WI38 (cell line): ENCODE data around the gene INA.
A peak's percentile ranks its signal among the peaks of the same experiment; 100 is the strongest.
"Not testable (repeated sequence)": the region's sequence is repeated elsewhere in the genome, so short reads cannot be mapped to it uniquely, and the experiment has no call there.

Experiments
- H3K4me3 ChIP-seq: 2 replicates; pipeline ENCODE4 v1.5.1; 2011; ENCODE audit warnings: low read depth, mild to moderate bottlenecking, control low read depth, low read length
- CTCF ChIP-seq: IDR thresholded peaks from 2 replicates; pipeline ENCODE4 v1.5.1; 2012; ENCODE audit warnings: low read depth, mild to moderate bottlenecking, control low read depth, low read length

The INA gene

GRCh38 chr10:103238506-103239252, 38.3 kb upstream of the INA start:
- no peak overlapping the region for H3K4me3 ChIP-seq
- TF ChIP-seq CTCF: peak; percentile 54

GRCh38 chr10:103241262-103242011, 35.5 kb upstream of the INA start:
- no peak for TF ChIP-seq CTCF
- H3K4me3 ChIP-seq: no peak overlapping the region

GRCh38 chr10:103244666-103245271, 32.2 kb upstream of the INA start:
- no peak overlapping the region for H3K4me3 ChIP-seq
- TF ChIP-seq CTCF: peak; percentile 83

- H3K4me3 ChIP-seq: not testable (repeated sequence)
Observed at GRCh38 chr10:103245587-103245986, 31.4 kb upstream of the INA start, which contains the start of gene RPEL1. Gene RPEL1 (plus strand): TSS chr10:103245887. CDS start chr10:103245997, 110 bp downstream.

GRCh38 chr10:103246324-103246723, 30.6 kb upstream of the INA start:
- H3K4me3 ChIP-seq: no peak overlapping the region
- TF ChIP-seq CTCF: peak; percentile 11; the same call in 1 of the 2 replicates

GRCh38 chr10:103254113-103254512, 22.8 kb upstream of the INA start:
- no peak for TF ChIP-seq CTCF
- no peak overlapping the region for H3K4me3 ChIP-seq

- no peak overlapping the region for H3K4me3 ChIP-seq
Observed at GRCh38 chr10:103254538-103255325, 22.2 kb upstream of the INA start.

More at GRCh38 chr10:103254538-103255325, 22.2 kb upstream of the INA start:
- no peak for TF ChIP-seq CTCF
